CD4-positive, alpha-beta T cell (primary cell): ENCODE measurements around the gene DEXI. TPM values are rescaled to one million over a fixed set of nuclear protein-coding genes. Genes with fewer than 3 reads are reported as not detected.

ENCODE experiments used
- ATAC-seq: fragments of 200-7000 bp; cut with Tn5 transposase; one replicate; pipeline ENCODE4 v1.10.0; 2022; ENCODE audit warnings: mild to moderate bottlenecking; ENCODE audit not compliant: poor library complexity
- CTCF ChIA-PET: fragments of 350-600 bp; sonication (Branson Sonifier 250); formaldehyde crosslinking; loops from one replicate; lab custom pipeline; 2021; ENCODE audit warnings: antibody characterized with exemption, inconsistent platforms; lab: Charles Lee
- POLR2A ChIA-PET: fragments of 350-600 bp; sonication (Branson Sonifier 250); formaldehyde crosslinking; loops from one replicate; lab custom pipeline; 2021; ENCODE audit warnings: antibody characterized with exemption, inconsistent platforms; lab: Charles Lee
- DNase-seq, 14 experiments: peaks; one replicate each; pipeline ENCODE4 v3.0.0-alpha.2; 2013 to 2020; ENCODE audit warnings: mixed read lengths in 2 of 14
- H3K27ac ChIP-seq, 2 donors: one replicate each; pipeline versions ENCODE4 v1.5.1 to v1.7.0; 2013; ENCODE audit warnings: low read length in 2 of 2, low read depth in 1 of 2, mild to moderate bottlenecking in 1 of 2
- H3K27me3 ChIP-seq, 2 experiments: 1 replicate in 1 of 2; 2 replicates in 1 of 2; pipeline versions ENCODE4 v1.6.1 to v1.7.0; 2013; ENCODE audit warnings: low read length in 2 of 2, control low read depth in 1 of 2, mild to moderate bottlenecking in 1 of 2, moderate library complexity in 1 of 2; ENCODE audit not compliant: insufficient read depth in 2 of 2, control insufficient read depth in 1 of 2
- H3K36me3 ChIP-seq: one replicate; pipeline ENCODE4 v1.6.1; 2013; ENCODE audit warnings: low read length, control low read depth; ENCODE audit not compliant: insufficient read depth
- H3K4me1 ChIP-seq: one replicate; pipeline ENCODE4 v1.6.1; 2013; ENCODE audit warnings: low read length, control low read depth; ENCODE audit not compliant: insufficient read depth
- H3K4me3 ChIP-seq: one replicate; pipeline ENCODE4 v1.5.1; 2013; ENCODE audit warnings: mild to moderate bottlenecking, low read length, moderate library complexity
- H3K9me3 ChIP-seq, 2 experiments: 1 replicate in 1 of 2; 2 replicates in 1 of 2; pipeline versions ENCODE4 v1.6.1 to v1.7.0; 2013; ENCODE audit warnings: low read length in 2 of 2, mild to moderate bottlenecking in 2 of 2, control low read depth in 1 of 2, moderate library complexity in 1 of 2; ENCODE audit not compliant: control insufficient read depth in 1 of 2, insufficient read depth in 1 of 2
- H3K27ac Mint-ChIP-seq: one replicate; pipeline ENCODE4 v1.8.0; 2020; ENCODE audit warnings: mixed read lengths
- H3K27me3 Mint-ChIP-seq: one replicate; pipeline ENCODE4 v1.8.0; 2021; ENCODE audit warnings: mixed read lengths
- H3K36me3 Mint-ChIP-seq: one replicate; pipeline ENCODE4 v1.8.0; 2021; ENCODE audit warnings: low read depth, mixed read lengths
- H3K4me1 Mint-ChIP-seq: one replicate; pipeline ENCODE4 v1.8.0; 2021; ENCODE audit warnings: low read depth, mixed read lengths
- H3K4me3 Mint-ChIP-seq: one replicate; pipeline ENCODE4 v1.8.0; 2020; ENCODE audit warnings: mild to moderate bottlenecking, mixed read lengths
- H3K9me3 Mint-ChIP-seq: one replicate; pipeline ENCODE4 v1.8.0; 2020; ENCODE audit warnings: mixed read lengths
- CTCF ChIP-seq: fragments of 200-600 bp; IDR thresholded peaks from one replicate; pipeline ENCODE4 v1.8.0; 2022; ENCODE audit warnings: antibody characterized with exemption, mild to moderate bottlenecking
- intact Hi-C, 2 experiments: fragments of 100-400 bp; cut with DNase I in 1 of 2; cut with micrococcal nuclease in 1 of 2; formaldehyde crosslinking; loops; one replicate each; pipeline versions ENCODE4 v1.15.1 to v1.9.0; 2023 to 2025; cut with DNase I, micrococcal nuclease
- total RNA-seq, 174 experiments: library from RNA in 2 of 174; stranded (reverse) in 2 of 174; gene quantifications; one replicate each; pipeline ENCODE4 v1.2.3 and lab custom pipeline; 2021 to 2026

Gene DEXI
- total RNA-seq, 2 experiments from 2014 or later: 5.8 to 7.2 TPM

GRCh38 chr16:10961231-10961630, 19.0 kb upstream of the DEXI start:
- peaks cover 38% of the 10 kb centered on the region for H3K4me1 Mint-ChIP-seq
- no peak for TF ChIP-seq CTCF
- peaks cover 36% of the 10 kb centered on the region for H3K36me3 ChIP-seq

GRCh38 chr16:10959161-10959560, 16.9 kb upstream of the DEXI start:
- DNase-seq (no peak), ATAC-seq (no peak)
- Histone ChIP-seq H3K36me3 (peaks cover 36% of the 10 kb centered on the region), H3K27me3 (no peaks in the 10 kb centered on the region), H3K9me3 (no peaks in the 10 kb centered on the region), H3K27ac (no peak overlapping the region), H3K4me3 (no peak overlapping the region), H3K4me1 (peaks cover 14% of the 10 kb centered on the region)
- Mint-ChIP-seq H3K36me3 (peaks cover 52% of the 10 kb centered on the region), H3K27me3 (no peaks in the 10 kb centered on the region), H3K4me1 (peaks cover 37% of the 10 kb centered on the region), H3K27ac (no peak overlapping the region), H3K4me3 (no peak overlapping the region), H3K9me3 (no peaks in the 10 kb centered on the region)
- ChIA-PET POLR2A (no interaction called here), CTCF (interaction anchor here (1.5 kb wide), 1 partner anchor 13 kb away, joined by 3 read pairs; no protein-coding TSS in a partner anchor)
- no peak for TF ChIP-seq CTCF
- intact Hi-C loops: no loop called here

More at GRCh38 chr16:10961231-10961630, 19.0 kb upstream of the DEXI start:
- H3K27ac Mint-ChIP-seq: no peak overlapping the region
- H3K27ac ChIP-seq: no peak overlapping the region
- no peak overlapping the region for H3K4me3 ChIP-seq
- H3K27me3 ChIP-seq: no peaks in the 10 kb centered on the region
- ChIA-PET POLR2A (no interaction called here), CTCF (interaction anchor here (1.7 kb wide), 1 partner anchor 10 kb away, joined by 4 read pairs; no protein-coding TSS in a partner anchor)
- peaks cover 60% of the 10 kb centered on the region for H3K36me3 Mint-ChIP-seq
- no peak for ATAC-seq
- H3K9me3 ChIP-seq: no peaks in the 10 kb centered on the region
- no peaks in the 10 kb centered on the region for H3K9me3 Mint-ChIP-seq
- H3K4me3 Mint-ChIP-seq: no peak overlapping the region
- no peaks in the 10 kb centered on the region for H3K27me3 Mint-ChIP-seq
- intact Hi-C loops: loop anchor here (5.0 to 10.0 kb wide), 4 partner anchors 446 to 854 kb away; no protein-coding TSS in a partner anchor
- DNase-seq: no peak
- H3K4me1 ChIP-seq: peaks cover 26% of the 10 kb centered on the region

GRCh38 chr16:10957771-10958482, 15.7 kb upstream of the DEXI start:
- ChIA-PET POLR2A (interaction anchor here (1.0 kb wide), 1 partner anchor 298 kb away, joined by 3 read pairs; the partner anchor contains the start of gene SOCS1), CTCF (no interaction called here)
- intact Hi-C loops: no loop called here
- Mint-ChIP-seq H3K4me1 (peaks cover 44% of the 10 kb centered on the region), H3K27me3 (no peaks in the 10 kb centered on the region), H3K27ac (peak overlapping the region; percentile 61), H3K4me3 (no peak overlapping the region), H3K9me3 (no peaks in the 10 kb centered on the region), H3K36me3 (peaks cover 39% of the 10 kb centered on the region)
- peak; percentile 51 for ATAC-seq
- Histone ChIP-seq H3K27ac (no peak overlapping the region), H3K9me3 (no peaks in the 10 kb centered on the region), H3K27me3 (no peaks in the 10 kb centered on the region), H3K4me1 (peaks cover 15% of the 10 kb centered on the region), H3K4me3 (no peak overlapping the region), H3K36me3 (peaks cover 27% of the 10 kb centered on the region)
- TF ChIP-seq CTCF: no peak
- peak in 1 of 14 experiments; percentile 23 for DNase-seq
